H9 (cell line): Measurements from ENCODE around the gene NFX1. TPM values are rescaled to one million over a fixed set of nuclear protein-coding genes. Genes with fewer than 3 reads are reported as not detected.

Experiments used
- DNase-seq: peaks from one replicate; pipeline ENCODE4 v3.0.0-alpha.2; 2017
- H2AFZ ChIP-seq: one replicate; pipeline ENCODE4 v1.6.1; 2013; ENCODE audit warnings: mild to moderate bottlenecking, low read length, control low read depth, moderate library complexity
- H2AK5ac ChIP-seq: 2 replicates; pipeline ENCODE4 v1.6.1; 2013; ENCODE audit warnings: low read length, control low read depth, mixed read lengths; ENCODE audit not compliant: insufficient read length
- H2BK120ac ChIP-seq: one replicate; pipeline ENCODE4 v1.6.1; 2013; ENCODE audit warnings: low read depth, mild to moderate bottlenecking, low read length, control low read depth, inconsistent platforms; ENCODE audit not compliant: poor library complexity, severe bottlenecking
- H2BK12ac ChIP-seq: 2 replicates; pipeline ENCODE4 v1.6.1; 2013; ENCODE audit warnings: low read length, control low read depth, mixed read lengths, low read depth; ENCODE audit not compliant: insufficient read length
- H2BK15ac ChIP-seq: 2 replicates; pipeline ENCODE4 v1.6.1; 2013; ENCODE audit warnings: low read depth, low read length, control low read depth
- H2BK20ac ChIP-seq: one replicate; pipeline ENCODE4 v1.6.1; 2013; ENCODE audit warnings: low read depth, mild to moderate bottlenecking, low read length, control low read depth, inconsistent platforms; ENCODE audit not compliant: poor library complexity, severe bottlenecking
- H2BK5ac ChIP-seq: 2 replicates; pipeline ENCODE4 v1.6.1; 2013; ENCODE audit warnings: low read length, control low read depth, mixed read lengths; ENCODE audit not compliant: insufficient read length
- H3K14ac ChIP-seq: 2 replicates; pipeline ENCODE4 v1.6.1; 2013; ENCODE audit warnings: low read length, control low read depth; ENCODE audit not compliant: insufficient read depth
- H3K18ac ChIP-seq: 2 replicates; pipeline ENCODE4 v1.6.1; 2013; ENCODE audit warnings: low read depth, mild to moderate bottlenecking, mixed read lengths, low read length, control low read depth; ENCODE audit not compliant: insufficient read length
- H3K23ac ChIP-seq: 2 replicates; pipeline ENCODE4 v1.6.1; 2013; ENCODE audit warnings: low read length, control low read depth, mixed read lengths, low read depth; ENCODE audit not compliant: insufficient read length
- H3K23me2 ChIP-seq: 2 replicates; pipeline ENCODE4 v1.6.1; 2013; ENCODE audit warnings: low read depth, mild to moderate bottlenecking, mixed read lengths, low read length, control low read depth; ENCODE audit not compliant: insufficient read length, poor library complexity, severe bottlenecking
- H3K27ac ChIP-seq: 2 replicates; pipeline ENCODE4 v1.5.1; 2013; ENCODE audit warnings: low read length, control low read depth, mixed read lengths, low read depth; ENCODE audit not compliant: insufficient read length
- H3K27me3 ChIP-seq: 2 replicates; pipeline ENCODE4 v1.6.1; 2013; ENCODE audit warnings: low read length, control low read depth, inconsistent platforms; ENCODE audit not compliant: insufficient read depth
- H3K4ac ChIP-seq: 2 replicates; pipeline ENCODE4 v1.6.1; 2013; ENCODE audit warnings: low read depth, mild to moderate bottlenecking, control low read depth, inconsistent platforms, low read length, moderate library complexity
- H3K4me1 ChIP-seq: 2 replicates; pipeline ENCODE4 v1.6.1; 2013; ENCODE audit warnings: low read length, control low read depth, inconsistent platforms; ENCODE audit not compliant: insufficient read depth
- H3K4me2 ChIP-seq: 2 replicates; pipeline ENCODE4 v1.6.1; 2013; ENCODE audit warnings: low read length, control low read depth, mixed read lengths; ENCODE audit not compliant: insufficient read length, insufficient read depth
- H3K56ac ChIP-seq: 2 replicates; pipeline ENCODE4 v1.6.1; 2013; ENCODE audit warnings: low read depth, mild to moderate bottlenecking, mixed read lengths, low read length, control low read depth; ENCODE audit not compliant: insufficient read length
- H3K79me1 ChIP-seq: 2 replicates; pipeline ENCODE4 v1.6.1; 2013; ENCODE audit warnings: low read depth, mild to moderate bottlenecking, moderate library complexity, low read length, control low read depth, inconsistent platforms; ENCODE audit not compliant: insufficient read depth, poor library complexity, severe bottlenecking
- H3K79me2 ChIP-seq: 2 replicates; pipeline ENCODE4 v1.6.1; 2013; ENCODE audit warnings: low read length, control low read depth, inconsistent platforms; ENCODE audit not compliant: insufficient read depth
- H3K9ac ChIP-seq: 2 replicates; pipeline ENCODE4 v1.6.1; 2013; ENCODE audit warnings: low read length, control low read depth, mixed read lengths; ENCODE audit not compliant: insufficient read length; ENCODE audit errors: extremely low read depth
- H3K9me3 ChIP-seq: one replicate; pipeline ENCODE4 v1.6.1; 2013; ENCODE audit warnings: low read depth, low read length, inconsistent platforms; ENCODE audit not compliant: control insufficient read depth
- H3T11ph ChIP-seq: one replicate; pipeline ENCODE4 v1.6.1; 2013; ENCODE audit warnings: mild to moderate bottlenecking, low read length, control low read depth, inconsistent platforms
- H4K20me1 ChIP-seq: one replicate; pipeline ENCODE4 v1.6.1; 2013; ENCODE audit not compliant: control insufficient read depth, insufficient read length, insufficient read depth
- H4K5ac ChIP-seq: 2 replicates; pipeline ENCODE4 v1.6.1; 2013; ENCODE audit warnings: low read depth, mild to moderate bottlenecking, mixed read lengths, low read length, control low read depth; ENCODE audit not compliant: insufficient read length
- H4K8ac ChIP-seq: replicated peaks from 2 replicates; pipeline ENCODE4 v1.6.1; 2013; ENCODE audit warnings: low read length, control low read depth, mixed read lengths, low read depth; ENCODE audit not compliant: insufficient read length
- H4K91ac ChIP-seq: 2 replicates; pipeline ENCODE4 v1.6.1; 2013; ENCODE audit warnings: low read depth, mild to moderate bottlenecking, moderate library complexity, mixed read lengths, low read length, control low read depth; ENCODE audit not compliant: insufficient read length
- H3K27ac Mint-ChIP-seq, 3 experiments: 2 replicates in 2 of 3; 3 replicates in 1 of 3; pipeline ENCODE4 v1.8.0; 2020 to 2021; ENCODE audit warnings: mixed read lengths in 3 of 3, mild to moderate bottlenecking in 1 of 3, moderate library complexity in 1 of 3
- H3K27me3 Mint-ChIP-seq: 2 replicates; pipeline ENCODE4 v1.8.0; 2021; ENCODE audit warnings: low read depth, mild to moderate bottlenecking, moderate library complexity, mixed read lengths
- H3K36me3 Mint-ChIP-seq, 3 experiments: 2 replicates in 2 of 3; 3 replicates in 1 of 3; pipeline ENCODE4 v1.8.0; 2020 to 2021; ENCODE audit warnings: low read depth in 3 of 3, mixed read lengths in 3 of 3; ENCODE audit not compliant: insufficient read depth in 1 of 3
- H3K4me1 Mint-ChIP-seq, 2 experiments: 2 replicates each; pipeline ENCODE4 v1.8.0; 2020; ENCODE audit warnings: mixed read lengths in 2 of 2
- H3K4me3 Mint-ChIP-seq, 2 experiments: 2 replicates in 1 of 2; 3 replicates in 1 of 2; pipeline ENCODE4 v1.8.0; 2020 to 2021; ENCODE audit warnings: mild to moderate bottlenecking in 2 of 2, mixed read lengths in 2 of 2, moderate library complexity in 1 of 2
- H3K9me3 Mint-ChIP-seq, 2 experiments: 2 replicates in 1 of 2; 3 replicates in 1 of 2; pipeline ENCODE4 v1.8.0; 2020; ENCODE audit warnings: mild to moderate bottlenecking in 2 of 2, mixed read lengths in 2 of 2, moderate library complexity in 1 of 2
- CTCF ChIP-seq: fragments of 200-600 bp; sonication (generic); conservative IDR thresholded peaks from 3 replicates; pipeline ENCODE4 v1.8.0; 2021; ENCODE audit warnings: antibody characterized with exemption, mild to moderate bottlenecking
- WGBS: extraction: QIAGEN DNeasy Blood & Tissue Kit; methylation state at CpG from one replicate; pipeline ENCODE4 v1.1.7; 2013; ENCODE audit warnings: missing lambda C conversion rate, low lambda C conversion rate, mixed read lengths; ENCODE audit not compliant: insufficient read length; ENCODE audit errors: extremely low coverage; 5-methylcytosine and 5-hydroxymethylcytosine counted together
- total RNA-seq: library from RNA; stranded (reverse); gene quantifications from 2 replicates; pipeline ENCODE4 v1.2.1, GENCODE V29; 2021

Gene NFX1
- total RNA-seq, 1 experiment from 2014 or later: 35.1 TPM

GRCh38 chr9:33304362-33304761 lies 14.0 kb downstream of the NFX1 start:
- no peak overlapping the region for H2BK120ac ChIP-seq
- peaks cover 24 to 59% (median 43%) of the 10 kb centered on the region in 3 experiments; a peak in 6 of 7 replicates for H3K36me3 Mint-ChIP-seq
- no peak for DNase-seq
- no peak overlapping the region for H4K91ac ChIP-seq
- no peak overlapping the region for H3K56ac ChIP-seq
- no peak overlapping the region for H3K23ac ChIP-seq
- TF ChIP-seq CTCF: no peak
- no peak overlapping the region for H2BK15ac ChIP-seq
- no CpG with 5 or more reads among the region's 1 CpG for WGBS
- no peak overlapping the region for H3K27ac Mint-ChIP-seq
- H3K9ac ChIP-seq: no peak overlapping the region
- H2AK5ac ChIP-seq: no peak overlapping the region
- no peak overlapping the region for H2AFZ ChIP-seq
- H4K8ac ChIP-seq: no peak overlapping the region
- no peak overlapping the region for H3K4me2 ChIP-seq
- H3K4me1 ChIP-seq: no peaks in the 10 kb centered on the region
- no peak overlapping the region for H3K14ac ChIP-seq
- H3K4me3 Mint-ChIP-seq: no peak overlapping the region
- no peaks in the 10 kb centered on the region for H3K23me2 ChIP-seq
- H3K4ac ChIP-seq: no peak overlapping the region
- H4K5ac ChIP-seq: no peak overlapping the region
- no peaks in the 10 kb centered on the region for H3K9me3 ChIP-seq
- H3K18ac ChIP-seq: no peak overlapping the region
- no peaks in the 10 kb centered on the region for H4K20me1 ChIP-seq
- H3K4me1 Mint-ChIP-seq: no peaks in the 10 kb centered on the region
- no peaks in the 10 kb centered on the region for H3K79me1 ChIP-seq
- no peaks in the 10 kb centered on the region for H3K9me3 Mint-ChIP-seq
- no peaks in the 10 kb centered on the region for H3K79me2 ChIP-seq
- no peaks in the 10 kb centered on the region for H3K27me3 Mint-ChIP-seq
- no peak overlapping the region for H2BK5ac ChIP-seq
- H3K27ac ChIP-seq: no peak overlapping the region
- H3K27me3 ChIP-seq: no peaks in the 10 kb centered on the region
- no peak overlapping the region for H2BK12ac ChIP-seq
- no peak overlapping the region for H3T11ph ChIP-seq
- H2BK20ac ChIP-seq: no peak overlapping the region
